ENCODE data around the gene ZNF76.
"Not testable (repeated sequence)": the region's sequence is repeated elsewhere in the genome, so short reads cannot be mapped to it uniquely, and the experiment has no call there.

ZNF76 gene

DNA sequence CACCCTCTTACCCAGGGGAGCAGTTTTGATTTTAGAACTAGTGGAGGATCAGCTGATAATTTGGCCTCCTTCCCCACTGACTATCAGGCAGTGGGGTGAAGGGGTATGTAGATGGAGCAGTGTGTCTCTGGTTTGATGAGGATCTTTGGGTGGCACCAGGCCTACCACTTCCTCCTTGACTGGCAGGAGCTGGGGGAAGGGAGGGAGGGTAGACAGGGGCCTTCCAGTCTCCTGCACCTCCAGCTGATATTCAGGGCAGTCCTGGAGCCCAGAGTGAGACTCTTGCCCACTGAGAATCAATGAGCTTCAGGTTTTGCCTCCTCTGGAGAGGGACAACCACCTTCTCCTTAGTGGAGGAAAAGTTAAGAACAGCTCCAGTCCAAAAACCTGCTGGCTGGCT, 41.3 kb downstream of the ZNF76 start:
- no peak for DNase-seq (ENCODE audit: low read depth)

GRCh38 chr6:35302604-35303241, 43.2 kb downstream of the ZNF76 start:
- peak; percentile 82 for DNase-seq (ENCODE audit: low read depth)

- no peak for DNase-seq (ENCODE audit: low read depth)
Measured at GRCh38 chr6:35304299-35304698, 44.8 kb downstream of the ZNF76 start.

GRCh38 chr6:35305117-35305516, 45.6 kb downstream of the ZNF76 start:
- no peak for DNase-seq (ENCODE audit: low read depth)

- DNase-seq (ENCODE audit: low read depth), result not testable (repeated sequence)
Measured at GRCh38 chr6:35307138-35307537, 47.6 kb downstream of the ZNF76 start.

GRCh38 chr6:35308543-35308942, 49.0 kb downstream of the ZNF76 start:
- DNase-seq (ENCODE audit: low read depth), result not testable (repeated sequence)

DNA sequence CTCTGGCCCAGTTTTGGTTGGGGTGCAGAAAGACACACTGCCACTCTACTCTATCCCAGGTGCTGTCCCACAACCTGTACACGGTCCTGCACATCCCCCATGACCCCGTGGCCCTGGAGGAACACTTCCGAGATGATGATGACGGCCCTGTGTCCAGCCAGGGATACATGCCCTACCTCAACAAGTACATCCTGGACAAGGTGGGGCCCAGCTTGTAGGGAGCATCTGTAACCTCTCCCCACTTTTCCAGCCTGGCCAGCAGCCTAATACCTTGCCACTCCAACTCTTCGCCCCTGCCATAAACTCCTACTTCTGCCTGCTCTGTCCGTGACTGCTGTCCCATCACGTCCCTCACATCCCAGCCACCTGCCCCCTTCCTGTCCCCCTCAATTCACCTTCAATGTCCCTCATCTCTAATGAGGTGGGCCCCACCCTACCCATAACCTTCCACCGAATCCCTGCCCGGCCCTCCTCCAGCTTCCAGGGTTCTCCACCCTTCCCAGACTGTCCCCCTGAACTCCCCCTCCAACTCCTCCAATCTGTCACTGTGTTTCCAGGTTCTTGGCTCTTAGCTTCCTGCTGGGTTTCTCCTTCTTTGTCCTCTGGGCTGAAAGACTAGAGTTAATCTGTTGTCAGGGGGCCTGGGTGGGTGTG, 50.2 kb downstream of the ZNF76 start:
- no peak for DNase-seq (ENCODE audit: low read depth)

- no peak for DNase-seq (ENCODE audit: low read depth)
Measured at GRCh38 chr6:35310265-35310831, 50.8 kb downstream of the ZNF76 start.

DNA sequence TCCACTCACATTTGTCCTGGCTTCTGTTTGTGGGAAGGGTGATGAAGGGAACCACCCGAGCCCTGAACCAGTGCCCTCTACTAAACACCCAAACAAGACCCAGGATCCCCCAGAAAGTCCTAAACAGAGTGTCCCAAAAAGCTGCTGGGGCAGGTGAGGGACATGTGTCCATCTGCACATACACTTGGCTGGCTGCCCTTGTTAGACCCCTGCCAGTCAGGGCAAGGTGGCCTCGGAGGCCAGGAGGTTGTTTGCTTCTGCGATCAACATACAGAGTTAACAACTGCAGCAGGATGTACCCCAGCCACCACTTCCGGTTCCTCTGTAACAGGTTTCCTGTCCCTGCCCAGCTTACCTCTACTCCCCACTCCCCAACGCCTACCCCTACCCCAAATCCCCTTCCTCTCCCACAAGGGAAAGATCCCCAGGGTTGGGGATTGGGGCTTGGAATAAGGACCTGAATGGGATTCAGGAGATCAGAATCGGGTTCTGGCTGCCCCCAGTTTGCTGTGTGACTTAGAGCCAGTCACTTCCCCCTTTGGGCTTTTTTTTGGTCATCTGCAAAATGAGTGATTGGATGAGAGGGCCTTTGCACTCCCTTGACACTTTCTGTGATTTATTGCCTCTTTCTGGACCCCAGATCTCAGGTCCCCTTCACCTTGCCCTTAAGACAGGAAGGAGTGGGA, 52.0 kb downstream of the ZNF76 start:
- peak; percentile 51 for DNase-seq (ENCODE audit: low read depth)

- DNase-seq (ENCODE audit: low read depth), result no peak
Measured at GRCh38 chr6:35312076-35312800, 52.7 kb downstream of the ZNF76 start.

- no peak for DNase-seq (ENCODE audit: low read depth)
Measured at GRCh38 chr6:35312807-35313206, 53.3 kb downstream of the ZNF76 start.

DNA sequence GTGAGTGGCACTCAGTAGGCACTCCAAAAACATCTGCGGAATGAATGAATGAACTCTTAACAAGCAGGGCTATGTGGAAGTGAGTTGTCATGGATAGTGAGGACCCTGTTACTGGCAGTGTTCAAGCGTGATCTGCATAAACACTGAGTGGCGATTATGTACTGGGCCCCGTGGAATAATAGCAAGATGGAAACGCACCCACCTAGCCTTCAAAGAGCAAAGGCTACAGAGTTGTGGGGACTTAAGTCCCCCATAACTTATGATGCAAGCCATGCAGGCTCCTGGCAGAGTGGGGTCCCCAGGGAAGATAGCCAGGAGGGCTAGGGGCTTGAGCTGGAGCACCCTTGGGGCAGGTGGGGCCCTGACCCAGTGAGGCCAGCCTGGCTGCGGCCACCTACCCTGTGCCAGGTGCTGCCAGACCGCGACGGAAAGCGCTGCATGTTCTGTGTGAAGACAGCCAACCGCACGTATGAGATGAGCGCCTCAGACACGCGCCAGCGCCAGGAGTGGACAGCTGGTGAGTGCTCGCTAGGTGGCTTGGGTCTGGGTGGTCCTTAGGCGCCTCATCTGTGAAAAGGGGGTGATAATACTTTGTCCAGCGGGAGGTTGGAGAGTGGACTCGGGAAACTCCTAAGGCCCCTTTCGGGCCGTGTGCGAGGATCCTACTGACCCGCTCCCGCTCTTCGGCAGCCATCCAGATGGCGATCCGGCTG, 58.1 kb downstream of the ZNF76 start:
- no peak for DNase-seq (ENCODE audit: low read depth)

- DNase-seq (ENCODE audit: low read depth), result no peak
Measured at GRCh38 chr6:35318196-35319171, 58.9 kb downstream of the ZNF76 start.

GRCh38 chr6:35319346-35320030, 60.0 kb downstream of the ZNF76 start:
- no peak for DNase-seq (ENCODE audit: low read depth)

DNA sequence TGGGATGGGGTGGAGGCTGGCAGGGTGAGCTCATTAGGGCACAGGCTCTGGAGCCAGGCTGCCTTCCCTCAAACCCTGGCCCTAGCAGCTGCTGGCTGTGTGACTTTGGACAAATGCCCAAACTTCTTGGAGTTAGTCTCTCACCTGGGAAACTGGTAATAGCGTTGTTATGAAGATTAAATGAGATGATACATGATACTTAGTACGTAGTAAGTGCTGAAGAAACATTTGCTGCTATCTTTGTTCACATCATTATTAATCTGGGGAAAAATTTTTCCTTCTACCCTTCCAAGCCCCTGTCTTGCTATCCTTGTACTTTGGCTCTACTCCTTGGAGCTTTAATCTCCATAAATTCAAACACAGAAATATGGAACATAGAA, 60.5 kb downstream of the ZNF76 start:
- no peak for DNase-seq (ENCODE audit: low read depth)

- DNase-seq (ENCODE audit: low read depth), result no peak
Measured at GRCh38 chr6:35321091-35321490, 61.6 kb downstream of the ZNF76 start.

GRCh38 chr6:35327349-35328027, 68.0 kb downstream of the ZNF76 start:
- DNase-seq (ENCODE audit: low read depth), result peak; percentile 67

- no peak for DNase-seq (ENCODE audit: low read depth)
Measured at GRCh38 chr6:35328108-35328723, 68.7 kb downstream of the ZNF76 start.

DNA sequence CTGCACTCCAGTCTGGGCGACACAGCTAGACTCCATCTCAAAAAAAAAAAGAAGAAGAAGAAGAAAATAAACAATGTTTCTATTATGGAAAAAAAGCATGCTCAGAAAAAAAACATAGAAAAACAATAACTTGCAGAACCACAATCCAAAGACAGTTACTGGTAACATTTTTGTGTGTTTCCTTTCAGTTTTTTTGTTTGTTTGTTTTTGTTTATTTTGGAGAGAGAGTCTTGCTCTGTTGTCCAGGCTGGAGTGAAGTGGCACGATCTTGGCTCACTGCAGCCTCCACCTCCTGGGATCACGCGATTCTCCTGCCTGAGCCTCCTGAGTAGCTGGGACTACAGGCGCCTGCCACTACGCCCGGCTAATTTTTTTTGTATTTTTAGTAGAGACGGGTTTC, 69.4 kb downstream of the ZNF76 start:
- not testable (repeated sequence) for DNase-seq (ENCODE audit: low read depth)

All from activated T-helper 1 cell treated with Interleukin-2 at 50 U/mL for 16 hours (primary cell).